ENCODE data around the gene SLC22A14. TPM values are rescaled to one million over a fixed set of nuclear protein-coding genes. Genes with fewer than 3 reads are reported as not detected.

The SLC22A14 gene
- total and polyA plus RNA-seq, 2 donors from 2014 or later: 0.19 to 0.75 TPM

GRCh38 chr3:38255627-38256026 is 26.5 kb upstream of the SLC22A14 start:
- no peaks in the 10 kb centered on the region for H3K27me3 ChIP-seq (ENCODE audit: control insufficient read depth, insufficient read depth, low read length)
- FAIRE-seq: no peak
- peaks cover 0 to 22% (median 14%) of the 10 kb centered on the region in 3 donors for H3K36me3 ChIP-seq (ENCODE audit: control insufficient read depth in 2 of 3, insufficient read depth in 3 of 3, low read length in 3 of 3)
- no peak overlapping the region for H3K27ac ChIP-seq (ENCODE audit: low read depth in 2 of 2, low read length in 2 of 2)
- H3K4me1 ChIP-seq (ENCODE audit: control insufficient read depth in 2 of 3, insufficient read depth in 2 of 3, low read depth in 1 of 3, low read length in 3 of 3): peaks cover 0 to 6% (median 0%) of the 10 kb centered on the region in 3 donors
- H3K9ac ChIP-seq (ENCODE audit: low read length in 3 of 3): no peak overlapping the region
- intact Hi-C loops (cut with DNase I): no loop called here
- H3K9me3 ChIP-seq (ENCODE audit: control insufficient read depth in 2 of 3, insufficient read depth in 1 of 3, low read length in 3 of 3): no peaks in the 10 kb centered on the region
- TF ChIP-seq CTCF (IDR thresholded peaks at IDR 0.05; ENCODE audit: borderline replicate concordance, extremely low read depth, insufficient read depth): no peak
- H3K4me3 ChIP-seq (ENCODE audit: low read length in 3 of 3): no peak overlapping the region
- no peak for DNase-seq

- no peak overlapping the region for H3K9ac ChIP-seq (ENCODE audit: low read length in 3 of 3)
- TF ChIP-seq CTCF (IDR thresholded peaks at IDR 0.05; ENCODE audit: borderline replicate concordance, extremely low read depth, insufficient read depth): no peak
Measured at GRCh38 chr3:38257583-38257982, 24.5 kb upstream of the SLC22A14 start.

GRCh38 chr3:38260474-38260873 is 21.6 kb upstream of the SLC22A14 start:
- no peak overlapping the region for H3K9ac ChIP-seq (ENCODE audit: low read length in 3 of 3)
- H3K36me3 ChIP-seq (ENCODE audit: control insufficient read depth in 2 of 3, insufficient read depth in 3 of 3, low read length in 3 of 3): no peaks in the 10 kb centered on the region
- no peak for FAIRE-seq
- TF ChIP-seq CTCF (IDR thresholded peaks at IDR 0.05; ENCODE audit: borderline replicate concordance, extremely low read depth, insufficient read depth): no peak
- intact Hi-C loops (cut with DNase I): no loop called here
- H3K4me1 ChIP-seq (ENCODE audit: control insufficient read depth in 2 of 3, insufficient read depth in 2 of 3, low read depth in 1 of 3, low read length in 3 of 3): peaks cover 0 to 30% (median 17%) of the 10 kb centered on the region in 3 donors
- no peak overlapping the region for H3K4me3 ChIP-seq (ENCODE audit: low read length in 3 of 3)
- no peak overlapping the region for H3K27ac ChIP-seq (ENCODE audit: low read depth in 2 of 2, low read length in 2 of 2)
- H3K27me3 ChIP-seq (ENCODE audit: control insufficient read depth, insufficient read depth, low read length): no peaks in the 10 kb centered on the region
- no peak for DNase-seq
- peaks cover 0 to 7% (median 0%) of the 10 kb centered on the region in 3 donors for H3K9me3 ChIP-seq (ENCODE audit: control insufficient read depth in 2 of 3, insufficient read depth in 1 of 3, low read length in 3 of 3)

More at GRCh38 chr3:38257583-38257982, 24.5 kb upstream of the SLC22A14 start:
- no peak for DNase-seq
- no peak overlapping the region for H3K4me3 ChIP-seq (ENCODE audit: low read length in 3 of 3)
- intact Hi-C loops (cut with DNase I): no loop called here
- peaks cover 0 to 7% (median 0%) of the 10 kb centered on the region in 3 donors for H3K9me3 ChIP-seq (ENCODE audit: control insufficient read depth in 2 of 3, insufficient read depth in 1 of 3, low read length in 3 of 3)
- peaks cover 0 to 16% (median 8%) of the 10 kb centered on the region in 3 donors for H3K36me3 ChIP-seq (ENCODE audit: control insufficient read depth in 2 of 3, insufficient read depth in 3 of 3, low read length in 3 of 3)
- H3K4me1 ChIP-seq (ENCODE audit: control insufficient read depth in 2 of 3, insufficient read depth in 2 of 3, low read depth in 1 of 3, low read length in 3 of 3): peaks cover 0 to 8% (median 2%) of the 10 kb centered on the region in 3 donors
- H3K27me3 ChIP-seq (ENCODE audit: control insufficient read depth, insufficient read depth, low read length): no peaks in the 10 kb centered on the region
- FAIRE-seq: no peak
- H3K27ac ChIP-seq (ENCODE audit: low read depth in 2 of 2, low read length in 2 of 2): no peak overlapping the region

- peaks cover 0 to 7% (median 0%) of the 10 kb centered on the region in 3 donors for H3K9me3 ChIP-seq (ENCODE audit: control insufficient read depth in 2 of 3, insufficient read depth in 1 of 3, low read length in 3 of 3)
- no peak overlapping the region for H3K4me3 ChIP-seq (ENCODE audit: low read length in 3 of 3)
- peaks cover 0 to 29% (median 28%) of the 10 kb centered on the region in 3 donors for H3K4me1 ChIP-seq (ENCODE audit: control insufficient read depth in 2 of 3, insufficient read depth in 2 of 3, low read depth in 1 of 3, low read length in 3 of 3)
- no peaks in the 10 kb centered on the region for H3K27me3 ChIP-seq (ENCODE audit: control insufficient read depth, insufficient read depth, low read length)
- intact Hi-C loops (cut with DNase I): no loop called here
- no peak for TF ChIP-seq CTCF (IDR thresholded peaks at IDR 0.05; ENCODE audit: borderline replicate concordance, extremely low read depth, insufficient read depth)
- H3K9ac ChIP-seq (ENCODE audit: low read length in 3 of 3): no peak overlapping the region
- FAIRE-seq: no peak
- H3K36me3 ChIP-seq (ENCODE audit: control insufficient read depth in 2 of 3, insufficient read depth in 3 of 3, low read length in 3 of 3): no peaks in the 10 kb centered on the region
- DNase-seq: peak in 2 of 5 donors; percentile 16 to 53
- H3K27ac ChIP-seq (ENCODE audit: low read depth in 2 of 2, low read length in 2 of 2): peak overlapping the region; percentile 33
Measured at GRCh38 chr3:38264353-38264771, 17.7 kb upstream of the SLC22A14 start.

Data from kidney (tissue), 14 donors.